T-helper 9 cell (primary cell): ENCODE measurements around the gene PRDM15.

Source experiments
- DNase-seq: peaks from one replicate; pipeline ENCODE4 v3.0.0-alpha.2; 2020

The PRDM15 gene

GRCh38 chr21:41775149-41775472 lies 104.0 kb downstream of the PRDM15 start:
- no peak for DNase-seq

GRCh38 chr21:41774467-41775148 lies 104.5 kb downstream of the PRDM15 start:
- DNase-seq, result no peak

GRCh38 chr21:41772351-41773080 lies 106.6 kb downstream of the PRDM15 start:
- DNase-seq, result no peak

DNA sequence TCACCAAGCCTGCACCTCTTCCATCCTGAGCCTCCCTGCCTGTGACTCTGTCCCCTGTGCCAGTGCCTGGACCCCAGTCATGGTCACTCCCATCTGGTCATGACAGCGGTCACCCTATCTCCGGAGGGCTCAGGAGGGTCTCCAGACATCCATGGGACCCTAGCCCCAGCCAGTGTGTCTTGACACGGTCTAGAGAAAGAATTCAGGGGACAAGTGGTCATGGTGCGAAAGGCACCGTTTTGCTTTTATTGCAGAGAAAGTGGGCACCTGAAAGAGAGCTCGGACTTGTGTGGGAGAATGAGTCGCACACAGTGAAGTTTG lies 107.6 kb downstream of the PRDM15 start:
- DNase-seq, result no peak

DNA sequence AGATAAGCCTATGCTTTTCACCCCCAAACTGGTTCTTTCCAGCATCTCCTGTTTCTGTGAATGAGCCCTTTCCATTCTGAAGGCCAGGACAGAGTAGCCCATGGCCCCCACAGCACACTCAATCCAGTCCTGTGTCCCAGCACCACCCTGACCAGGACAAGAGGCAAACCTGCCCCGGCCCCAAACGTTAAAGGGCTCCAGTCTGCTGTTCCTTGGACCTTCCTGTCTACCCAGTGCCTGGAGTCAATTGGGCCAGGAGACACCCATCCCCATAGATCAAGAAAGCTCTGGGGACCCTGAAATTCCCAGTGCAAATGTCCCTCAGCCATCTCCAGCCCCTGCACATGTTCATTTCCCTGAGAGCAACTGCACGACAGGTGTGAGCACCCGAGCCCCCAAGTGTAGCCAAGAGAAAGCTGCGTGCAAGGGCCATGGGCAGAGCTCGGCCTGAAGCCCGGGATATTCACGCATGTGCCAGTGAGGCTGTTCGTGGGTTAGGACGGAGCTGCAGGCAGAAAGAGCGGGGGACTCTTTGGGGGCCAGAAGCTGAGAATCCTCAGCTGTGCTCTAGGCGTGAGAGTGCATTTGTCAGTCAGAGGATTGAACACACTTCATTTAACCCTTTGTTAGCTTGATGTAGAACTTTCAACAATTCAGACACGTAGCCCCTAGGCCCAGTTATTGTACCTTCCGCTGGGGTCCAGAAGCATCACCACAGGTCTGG lies 108.1 kb downstream of the PRDM15 start:
- no peak for DNase-seq

DNA sequence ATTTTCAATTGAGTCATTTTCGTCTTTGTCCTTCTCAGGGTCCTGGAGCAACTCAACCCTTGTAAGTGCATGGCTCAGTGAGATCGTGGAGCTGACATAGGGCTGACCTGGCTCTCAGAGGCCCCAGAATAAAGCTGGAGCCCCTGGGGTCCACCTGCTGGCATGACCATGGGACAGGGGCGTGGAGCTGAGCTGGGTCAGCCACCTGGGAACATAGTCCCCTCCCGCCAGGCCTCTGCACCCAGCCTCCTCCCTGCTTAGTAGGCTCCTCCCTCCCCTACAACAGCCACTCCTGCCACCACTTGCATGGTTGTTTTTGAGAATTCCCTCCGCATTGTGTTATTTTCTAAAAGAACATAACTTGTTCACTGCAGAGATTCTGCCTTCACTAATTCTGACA lies 109.2 kb downstream of the PRDM15 start:
- DNase-seq, result no peak

- no peak for DNase-seq
These were observed 109.6 kb downstream of the PRDM15 start for GRCh38 chr21:41769521-41769920.

DNA sequence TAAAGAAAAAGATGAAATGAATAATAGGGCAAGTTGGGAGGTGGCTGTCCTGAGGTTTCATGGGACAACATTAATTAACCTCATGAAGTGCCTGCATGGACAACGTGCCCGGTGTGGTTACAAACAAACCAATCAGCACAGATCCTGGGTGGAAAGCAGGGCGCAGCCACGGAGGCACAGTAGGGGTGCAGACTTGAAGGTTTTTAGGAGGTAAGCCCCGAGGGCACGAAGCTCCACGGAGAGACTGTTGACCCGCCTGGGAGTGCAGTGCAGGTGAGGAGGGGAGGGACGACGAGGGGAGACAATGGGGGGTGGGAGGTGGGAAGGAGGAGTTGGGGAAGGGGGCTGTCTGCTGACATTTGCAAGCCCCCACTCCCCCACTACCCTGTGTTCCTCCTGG lies 110.0 kb downstream of the PRDM15 start:
- DNase-seq, result no peak

- no peak for DNase-seq
These were observed 110.6 kb downstream of the PRDM15 start for GRCh38 chr21:41768437-41769042.

GRCh38 chr21:41767606-41768436 lies 111.3 kb downstream of the PRDM15 start:
- no peak for DNase-seq

DNA sequence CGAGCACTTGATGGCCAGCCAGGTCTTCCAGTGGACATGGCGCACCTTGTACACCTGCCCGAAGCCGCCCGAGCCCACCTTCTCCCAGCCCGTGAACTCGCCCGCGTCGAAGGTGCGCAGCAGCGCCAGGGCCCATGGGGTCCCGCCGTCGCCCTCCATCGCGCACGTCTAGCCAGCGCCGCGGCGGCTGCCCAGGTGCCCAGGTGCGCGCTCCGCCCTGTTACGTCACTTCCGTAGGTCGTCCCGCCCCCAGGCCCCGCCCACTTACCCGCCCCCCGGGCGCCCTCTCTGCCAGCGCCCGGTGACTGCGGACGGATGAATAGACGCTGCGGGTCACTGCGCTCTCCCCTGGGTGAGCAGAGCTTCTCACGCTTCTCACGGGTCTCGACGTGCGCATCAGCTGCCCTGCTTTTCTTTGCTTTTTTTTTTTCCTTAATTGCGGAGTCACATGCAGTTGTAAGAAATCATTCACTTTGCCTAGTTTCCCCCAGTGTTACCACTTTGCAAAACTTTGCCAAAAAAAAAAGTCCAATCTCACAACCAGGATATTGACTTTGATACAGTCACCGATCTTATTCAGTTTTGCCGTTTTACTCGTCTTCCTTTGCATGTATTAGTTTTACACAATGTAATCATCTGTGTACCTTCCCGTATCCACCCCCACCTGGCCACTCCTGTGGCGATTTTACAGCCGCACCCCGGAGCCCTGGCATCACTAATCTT lies 112.1 kb downstream of the PRDM15 start, which contains the start of gene RIPK4:
RIPK4 (minus strand) TSS at position 170 of the 723 bp plus-strand sequence; CDS start at position 159, 11 bp downstream.
- DNase-seq, result peak; percentile 43

DNA sequence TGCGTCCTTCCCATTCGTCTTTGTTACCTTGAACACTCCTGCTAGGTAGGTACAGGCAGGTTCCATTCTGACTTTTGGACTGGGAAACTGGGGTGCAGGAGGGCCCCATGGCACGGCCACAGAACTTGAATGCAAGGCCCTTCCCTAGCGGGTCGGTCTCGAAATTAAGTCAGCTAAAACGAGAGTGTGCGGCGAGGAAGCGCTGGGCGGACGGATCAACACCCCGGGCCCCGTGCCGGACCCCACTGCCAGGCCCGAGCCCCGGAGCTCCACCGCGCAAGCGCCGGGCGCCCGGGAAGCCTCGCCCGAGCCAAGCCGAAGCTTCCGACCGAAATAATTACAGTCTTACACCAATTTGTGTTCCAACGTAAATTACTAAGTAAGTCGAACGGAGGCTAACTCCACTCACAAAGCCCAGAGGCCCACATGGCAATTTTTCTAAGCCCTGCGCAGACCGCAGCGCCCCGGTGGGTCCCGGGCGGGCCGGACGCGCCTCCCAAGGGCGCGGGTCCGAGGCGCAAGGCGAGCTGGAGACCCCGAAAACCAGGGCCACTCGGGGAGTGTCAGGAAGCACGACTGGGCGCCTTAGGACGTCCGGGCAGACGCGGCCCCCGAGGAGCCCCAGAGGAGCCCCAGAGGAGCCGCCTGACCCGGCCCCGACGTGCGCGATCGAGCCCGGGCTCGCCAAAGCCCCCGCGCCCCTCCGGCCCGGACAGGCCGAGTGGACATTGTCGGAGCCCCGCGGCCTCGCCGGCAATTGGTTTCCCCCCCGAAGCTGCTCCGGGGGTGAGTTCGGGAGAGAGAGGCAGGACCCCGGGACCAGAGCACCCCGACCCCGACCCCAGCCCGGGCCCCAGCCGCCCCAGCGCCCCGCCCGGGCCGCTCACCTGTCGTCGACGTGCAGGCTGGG lies 112.9 kb downstream of the PRDM15 start:
- no peak for DNase-seq

- no peak for DNase-seq
These were observed 113.7 kb downstream of the PRDM15 start for GRCh38 chr21:41765420-41765821.

DNA sequence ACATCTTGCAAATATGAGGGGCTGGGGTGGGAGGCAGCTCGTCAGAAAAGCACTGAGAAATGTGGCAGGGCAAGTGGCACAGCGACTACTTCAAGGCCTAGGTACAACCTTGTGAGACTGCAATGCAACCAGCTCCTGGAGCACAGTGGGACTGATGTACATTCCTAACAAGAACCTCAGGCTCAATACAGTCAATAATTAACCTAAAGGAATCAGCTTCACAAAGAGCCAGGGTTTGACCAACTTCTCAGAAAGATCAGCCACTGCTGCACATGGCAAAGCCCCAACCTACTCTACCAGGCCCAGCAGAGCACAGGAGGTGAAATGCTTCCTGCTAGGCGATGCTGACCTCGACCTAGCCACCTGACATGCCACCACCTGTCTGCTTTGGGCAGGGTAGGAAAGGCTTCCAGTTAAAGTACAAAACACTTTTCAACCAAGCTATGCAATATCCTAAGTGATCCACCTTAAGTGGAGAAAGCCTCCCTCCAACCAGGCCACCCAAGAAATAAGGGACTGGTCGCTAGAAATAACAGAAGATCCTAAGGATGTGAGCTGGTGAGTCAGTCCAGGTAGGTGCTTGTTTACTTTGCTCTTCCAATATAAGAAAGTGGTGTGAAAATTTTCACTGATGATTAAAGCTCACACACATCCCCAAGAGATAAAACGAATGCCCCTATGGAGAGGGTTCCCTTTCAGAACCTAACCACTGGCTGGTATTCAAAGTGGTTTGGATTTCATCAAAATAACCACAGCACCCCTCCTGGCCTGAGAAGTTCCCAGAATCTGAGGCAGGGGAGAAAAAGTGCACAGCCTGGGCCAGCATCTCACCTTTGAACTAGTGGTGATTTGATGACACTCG lies 114.4 kb downstream of the PRDM15 start:
- DNase-seq, result no peak

GRCh38 chr21:41763996-41764395 lies 115.1 kb downstream of the PRDM15 start:
- DNase-seq, result no peak

- no peak for DNase-seq
These were observed 115.7 kb downstream of the PRDM15 start for GRCh38 chr21:41763398-41763931.

- no peak for DNase-seq
These were observed 116.4 kb downstream of the PRDM15 start for GRCh38 chr21:41762753-41763152.

DNA sequence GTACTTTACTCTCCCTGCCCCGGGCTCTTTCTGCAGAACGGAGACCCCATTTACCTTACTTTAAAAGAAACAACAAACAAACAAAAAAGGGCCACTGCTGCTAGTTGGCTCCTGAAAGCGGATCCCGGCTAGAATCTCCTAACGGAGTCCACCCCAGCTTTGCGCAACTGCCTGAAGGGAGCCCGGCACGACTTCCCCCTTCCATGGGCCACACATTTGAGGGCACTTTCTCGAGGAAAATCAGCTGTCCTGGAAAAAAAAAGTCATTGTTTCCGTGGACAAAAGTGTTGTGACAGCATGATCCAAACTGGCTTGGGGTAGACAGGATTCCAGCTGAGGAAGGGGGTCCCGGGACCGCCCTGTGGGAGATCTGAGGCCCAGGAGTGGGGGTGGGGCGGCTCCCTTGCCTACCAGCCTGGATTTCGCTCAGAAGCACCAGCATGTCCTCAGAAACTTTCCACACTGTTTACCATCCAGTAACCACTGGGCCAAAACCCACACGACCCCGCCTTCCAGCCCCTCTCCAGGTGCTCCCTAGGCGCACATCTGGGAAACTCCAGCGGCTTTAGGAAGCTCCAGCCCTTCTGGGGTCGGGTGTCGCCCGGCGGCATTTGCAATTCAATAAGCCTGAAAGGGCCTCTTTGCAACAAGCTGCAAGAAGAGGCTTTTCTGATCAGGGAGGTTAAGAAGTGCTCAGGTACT lies 117.1 kb downstream of the PRDM15 start:
- no peak for DNase-seq
